NB4 (cell line): ENCODE data around the gene CLDND2.

Source experiments
- DNase-seq: peaks from one replicate; pipeline ENCODE4 v3.0.0; 2010; ENCODE audit warnings: low read depth
- H3K4me3 ChIP-seq: one replicate; pipeline ENCODE4 v1.5.1; 2011; ENCODE audit warnings: mild to moderate bottlenecking, low read depth, low read length, moderate library complexity
- CTCF ChIP-seq: IDR thresholded peaks from one replicate; pipeline ENCODE4 v1.5.1; 2012; ENCODE audit warnings: low read depth, low read length
- MYC ChIP-seq: IDR thresholded peaks from 2 replicates; pipeline ENCODE4 v1.6.1; 2011; ENCODE audit warnings: low read depth, low read length
- POLR2A ChIP-seq: IDR thresholded peaks from 2 replicates; pipeline ENCODE4 v1.6.1; 2011; ENCODE audit warnings: mild to moderate bottlenecking; ENCODE audit not compliant: insufficient read length; ENCODE audit errors: extremely low read depth
- TF ChIP-seq, protein P1 (sequence below): IDR thresholded peaks from 2 replicates; pipeline ENCODE4 v1.6.1; 2011; ENCODE audit warnings: low read depth, low read length

CLDND2 gene

GRCh38 chr19:51394050-51394836 lies 25.4 kb upstream of the CLDND2 start:
- peak overlapping the region; percentile 88 for H3K4me3 ChIP-seq
- TF ChIP-seq POLR2A (peak; percentile 49), MYC (peak; percentile 63; the same call in 1 of the 2 replicates), CTCF (no peak)
- TF ChIP-seq, protein P1, sequence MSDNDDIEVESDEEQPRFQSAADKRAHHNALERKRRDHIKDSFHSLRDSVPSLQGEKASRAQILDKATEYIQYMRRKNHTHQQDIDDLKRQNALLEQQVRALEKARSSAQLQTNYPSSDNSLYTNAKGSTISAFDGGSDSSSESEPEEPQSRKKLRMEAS: peak; percentile 64; the same call in 1 of the 2 replicates
- DNase-seq: peak; percentile 99

DNA sequence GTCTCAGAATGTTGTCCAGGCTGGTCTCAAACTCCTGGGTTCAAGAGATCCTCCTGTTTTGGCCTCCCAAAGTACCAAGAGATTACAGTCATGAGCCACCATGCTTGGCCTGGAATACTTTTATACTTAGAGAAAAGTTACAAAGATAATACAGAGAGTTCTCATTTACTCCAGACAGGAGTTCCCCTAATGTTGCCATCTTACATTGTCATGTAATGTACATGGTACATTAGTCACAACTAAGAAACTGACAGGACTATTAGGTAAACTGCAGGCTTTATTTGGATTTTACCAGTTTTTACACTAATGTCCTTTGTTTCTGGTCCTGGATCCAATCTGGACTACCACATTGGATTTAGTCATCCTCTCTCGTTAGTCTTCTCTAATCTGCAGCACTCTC lies 23.9 kb upstream of the CLDND2 start:
- H3K4me3 ChIP-seq: no peak overlapping the region
- no peak for DNase-seq
- TF ChIP-seq CTCF: no peak
- no peak for TF ChIP-seq POLR2A
- TF ChIP-seq, protein P1: no peak
- no peak for TF ChIP-seq MYC

GRCh38 chr19:51391073-51391611 lies 22.3 kb upstream of the CLDND2 start:
- no peak overlapping the region for H3K4me3 ChIP-seq
- TF ChIP-seq MYC: no peak
- TF ChIP-seq, protein P1: no peak
- no peak for TF ChIP-seq POLR2A
- no peak for TF ChIP-seq CTCF
- DNase-seq: no peak

- TF ChIP-seq POLR2A: no peak
- TF ChIP-seq, protein P1: no peak
- TF ChIP-seq CTCF: no peak
- no peak for TF ChIP-seq MYC
- DNase-seq: no peak
- H3K4me3 ChIP-seq: no peak overlapping the region
Observed at GRCh38 chr19:51389143-51389542, 20.3 kb upstream of the CLDND2 start.

GRCh38 chr19:51387924-51388389 lies 19.2 kb upstream of the CLDND2 start, which contains the start of gene LIM2:
Gene LIM2, minus strand, starts transcription at chr19:51387974. Its CDS starts 531 bp downstream, at chr19:51387443.
- no peak for TF ChIP-seq CTCF
- no peak for TF ChIP-seq MYC
- TF ChIP-seq, protein P1: no peak
- TF ChIP-seq POLR2A: no peak
- no peak within 1 kb of the TSS for H3K4me3 ChIP-seq
- DNase-seq: no peak
